HG02763 (cell line): ENCODE measurements around the gene SPANXN4.

Experiments used
- ATAC-seq: cut with Tn5 transposase; IDR thresholded peaks from one replicate; pipeline ENCODE4 v1.9.1; 2021; ENCODE audit warnings: mild to moderate bottlenecking, moderate library complexity; ENCODE audit not compliant: unreplicated experiment

The SPANXN4 gene

GRCh38 chrX:143025628-143026027 lies at the start of gene SPANXN4:
SPANXN4 (plus strand) TSS chrX:143025928; CDS start chrX:143026015, 87 bp downstream.
- ATAC-seq, result no peak

GRCh38 chrX:142977128-142977914 lies 48.4 kb upstream of the SPANXN4 start:
- ATAC-seq, result peak; percentile 83

- no peak for ATAC-seq
Measured at GRCh38 chrX:142978130-142978684, 47.5 kb upstream of the SPANXN4 start.

- no peak for ATAC-seq
Measured at GRCh38 chrX:142982679-142983078, 43.0 kb upstream of the SPANXN4 start.

- no peak for ATAC-seq
Measured at GRCh38 chrX:142994988-142995387, 30.7 kb upstream of the SPANXN4 start.

- ATAC-seq, result no peak
Measured at GRCh38 chrX:142998447-142999198, 27.1 kb upstream of the SPANXN4 start.

- ATAC-seq, result no peak
Measured at GRCh38 chrX:142999199-142999701, 26.5 kb upstream of the SPANXN4 start.

GRCh38 chrX:143002206-143002605 lies 23.5 kb upstream of the SPANXN4 start:
- ATAC-seq, result no peak

- ATAC-seq, result no peak
Measured at GRCh38 chrX:143017272-143017671, 8.5 kb upstream of the SPANXN4 start.

GRCh38 chrX:143027275-143027674 lies 1.5 kb downstream of the SPANXN4 start:
- ATAC-seq, result no peak

- no peak for ATAC-seq
Measured at GRCh38 chrX:143047511-143047910, 21.8 kb downstream of the SPANXN4 start.

GRCh38 chrX:143058120-143058519 lies 32.4 kb downstream of the SPANXN4 start:
- ATAC-seq, result no peak

- ATAC-seq, result no peak
Measured at GRCh38 chrX:143081231-143081630, 55.5 kb downstream of the SPANXN4 start.

- ATAC-seq, result no peak
Measured at GRCh38 chrX:143082537-143082936, 56.8 kb downstream of the SPANXN4 start.
